ENCODE data around the gene MYL4. TPM values are rescaled to one million over a fixed set of nuclear protein-coding genes. Genes with fewer than 3 reads are reported as not detected.
"Not testable (repeated sequence)": the region's sequence is repeated elsewhere in the genome, so short reads cannot be mapped to it uniquely, and the experiment has no call there.

The MYL4 gene
- total and polyA plus RNA-seq, 5 donors from 2014 or later = not detected

DNA sequence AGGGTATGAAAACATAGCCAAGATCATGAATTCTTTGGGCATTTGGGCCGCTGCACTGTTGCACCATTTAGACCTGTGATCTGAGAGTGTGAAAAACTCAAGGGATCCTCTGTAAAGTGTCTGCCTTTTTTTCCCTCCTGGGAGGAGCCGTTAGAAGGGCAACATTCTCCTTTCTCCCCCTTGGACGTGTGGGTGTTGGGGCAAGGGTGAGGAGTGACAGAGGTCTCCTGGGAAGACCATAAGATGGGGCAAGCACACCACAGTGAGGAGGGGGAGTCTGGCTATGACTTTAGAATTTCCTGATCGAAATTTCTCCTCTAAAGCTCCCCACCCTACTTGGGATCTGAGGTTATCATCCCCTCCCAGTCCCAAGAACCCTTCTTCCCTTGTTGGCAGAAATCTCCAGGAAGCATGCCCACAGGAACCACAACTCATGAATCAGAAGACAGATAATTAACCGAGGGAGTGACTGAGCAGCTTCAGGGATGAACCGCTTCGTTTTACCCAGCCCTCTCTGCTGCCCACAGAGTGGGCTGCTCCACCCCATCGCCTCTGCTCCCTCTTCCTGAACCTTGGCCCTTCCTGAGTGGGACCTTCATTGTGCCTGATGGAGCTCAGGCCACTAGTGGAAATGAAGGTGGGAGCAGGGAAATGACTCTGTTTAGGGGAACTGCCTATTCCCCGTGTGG is 48.6 kb downstream of the MYL4 start:
- H3K4me3 Mint-ChIP-seq = no peak overlapping the region
- Histone ChIP-seq H3K9me3 (ENCODE audit: control insufficient read depth in 2 of 2, low read length in 2 of 2) (no peaks in the 10 kb centered on the region), H3K36me3 (ENCODE audit: control insufficient read depth, insufficient read depth, low read length) (no peaks in the 10 kb centered on the region), H3K4me1 (ENCODE audit: control insufficient read depth, insufficient read depth, low read length, poor library complexity, severe bottlenecking) (peaks cover 13% of the 10 kb centered on the region), H3K27me3 (ENCODE audit: control insufficient read depth, insufficient read depth, low read length) (peaks cover 24% of the 10 kb centered on the region), H3K27ac (ENCODE audit: insufficient read depth, low read length, poor library complexity, severe bottlenecking) (no peak overlapping the region), H3K4me3 (ENCODE audit: low read depth, low read length) (no peak overlapping the region)
- no peak overlapping the region for H3K27ac Mint-ChIP-seq
- no peak for ATAC-seq (ENCODE audit: low read depth in 2 of 2)
- no peaks in the 10 kb centered on the region for H3K36me3 Mint-ChIP-seq
- DNase-seq = no peak
- H3K9me3 Mint-ChIP-seq = peaks cover 0 to 2% (median 0%) of the 10 kb centered on the region in 7 donors
- H3K27me3 Mint-ChIP-seq = peaks cover 63% of the 10 kb centered on the region
- peaks cover 0 to 12% (median 6%) of the 10 kb centered on the region in 4 donors for H3K4me1 Mint-ChIP-seq

GRCh38 chr17:47262586-47262985 is 53.4 kb downstream of the MYL4 start:
- no peak overlapping the region for H3K4me3 ChIP-seq (ENCODE audit: low read depth, low read length)
- no peak overlapping the region for H3K27ac Mint-ChIP-seq
- H3K27me3 Mint-ChIP-seq = peaks cover 28% of the 10 kb centered on the region
- no peaks in the 10 kb centered on the region for H3K4me1 Mint-ChIP-seq
- DNase-seq = no peak
- H3K36me3 ChIP-seq (ENCODE audit: control insufficient read depth, insufficient read depth, low read length) = no peaks in the 10 kb centered on the region
- no peaks in the 10 kb centered on the region for H3K9me3 ChIP-seq (ENCODE audit: control insufficient read depth in 2 of 2, low read length in 2 of 2)
- H3K4me1 ChIP-seq (ENCODE audit: control insufficient read depth, insufficient read depth, low read length, poor library complexity, severe bottlenecking) = no peaks in the 10 kb centered on the region
- H3K9me3 Mint-ChIP-seq = peaks cover 0 to 2% (median 0%) of the 10 kb centered on the region in 7 donors
- peaks cover 9% of the 10 kb centered on the region for H3K27me3 ChIP-seq (ENCODE audit: control insufficient read depth, insufficient read depth, low read length)
- H3K36me3 Mint-ChIP-seq = no peaks in the 10 kb centered on the region
- no peak overlapping the region for H3K4me3 Mint-ChIP-seq
- ATAC-seq (ENCODE audit: low read depth in 2 of 2) = no peak
- H3K27ac ChIP-seq (ENCODE audit: insufficient read depth, low read length, poor library complexity, severe bottlenecking) = no peak overlapping the region

GRCh38 chr17:47264166-47264565 is 55.0 kb downstream of the MYL4 start:
- Histone ChIP-seq H3K4me1 (ENCODE audit: control insufficient read depth, insufficient read depth, low read length, poor library complexity, severe bottlenecking) (no peaks in the 10 kb centered on the region), H3K4me3 (ENCODE audit: low read depth, low read length) (no peak overlapping the region), H3K36me3 (ENCODE audit: control insufficient read depth, insufficient read depth, low read length) (no peaks in the 10 kb centered on the region), H3K27ac (ENCODE audit: insufficient read depth, low read length, poor library complexity, severe bottlenecking) (no peak overlapping the region), H3K9me3 (ENCODE audit: control insufficient read depth in 2 of 2, low read length in 2 of 2) (no peaks in the 10 kb centered on the region), H3K27me3 (ENCODE audit: control insufficient read depth, insufficient read depth, low read length) (no peaks in the 10 kb centered on the region)
- H3K9me3 Mint-ChIP-seq = peaks cover 0 to 1% (median 0%) of the 10 kb centered on the region in 7 donors
- H3K27ac Mint-ChIP-seq = no peak overlapping the region
- no peaks in the 10 kb centered on the region for H3K4me1 Mint-ChIP-seq
- H3K4me3 Mint-ChIP-seq = no peak overlapping the region
- ATAC-seq (ENCODE audit: low read depth in 2 of 2) = no peak
- peaks cover 12% of the 10 kb centered on the region for H3K27me3 Mint-ChIP-seq
- H3K36me3 Mint-ChIP-seq = no peaks in the 10 kb centered on the region
- no peak for DNase-seq

- DNase-seq (no peak), ATAC-seq (ENCODE audit: low read depth in 2 of 2) (peak in 1 of 2 donors; percentile 31)
- no peak overlapping the region for H3K4me3 Mint-ChIP-seq
- peaks cover 4% of the 10 kb centered on the region for H3K36me3 Mint-ChIP-seq
- H3K9me3 ChIP-seq (ENCODE audit: control insufficient read depth in 2 of 2, low read length in 2 of 2) = no peaks in the 10 kb centered on the region
- H3K36me3 ChIP-seq (ENCODE audit: control insufficient read depth, insufficient read depth, low read length) = no peaks in the 10 kb centered on the region
- peaks cover 4% of the 10 kb centered on the region for H3K27me3 Mint-ChIP-seq
- H3K27ac Mint-ChIP-seq = no peak overlapping the region
- H3K27me3 ChIP-seq (ENCODE audit: control insufficient read depth, insufficient read depth, low read length) = no peaks in the 10 kb centered on the region
- no peaks in the 10 kb centered on the region for H3K4me1 ChIP-seq (ENCODE audit: control insufficient read depth, insufficient read depth, low read length, poor library complexity, severe bottlenecking)
- no peaks in the 10 kb centered on the region for H3K4me1 Mint-ChIP-seq
- peaks cover 0 to 7% (median 0%) of the 10 kb centered on the region in 7 donors for H3K9me3 Mint-ChIP-seq
- H3K4me3 ChIP-seq (ENCODE audit: low read depth, low read length) = no peak overlapping the region
- H3K27ac ChIP-seq (ENCODE audit: insufficient read depth, low read length, poor library complexity, severe bottlenecking) = no peak overlapping the region
Measured at GRCh38 chr17:47265983-47266541, 56.9 kb downstream of the MYL4 start.

- H3K4me3 ChIP-seq (ENCODE audit: low read depth, low read length) = no peak overlapping the region
- H3K36me3 ChIP-seq (ENCODE audit: control insufficient read depth, insufficient read depth, low read length) = no peaks in the 10 kb centered on the region
- H3K4me1 ChIP-seq (ENCODE audit: control insufficient read depth, insufficient read depth, low read length, poor library complexity, severe bottlenecking) = no peaks in the 10 kb centered on the region
- Mint-ChIP-seq H3K36me3 (peaks cover 4% of the 10 kb centered on the region), H3K27ac (no peak overlapping the region), H3K27me3 (peaks cover 4% of the 10 kb centered on the region), H3K9me3 (peaks cover 0 to 7% (median 0%) of the 10 kb centered on the region in 7 donors), H3K4me1 (no peaks in the 10 kb centered on the region), H3K4me3 (no peak overlapping the region)
- no peak overlapping the region for H3K27ac ChIP-seq (ENCODE audit: insufficient read depth, low read length, poor library complexity, severe bottlenecking)
- DNase-seq (no peak), ATAC-seq (ENCODE audit: low read depth in 2 of 2) (no peak)
- no peaks in the 10 kb centered on the region for H3K27me3 ChIP-seq (ENCODE audit: control insufficient read depth, insufficient read depth, low read length)
- no peaks in the 10 kb centered on the region for H3K9me3 ChIP-seq (ENCODE audit: control insufficient read depth in 2 of 2, low read length in 2 of 2)
Measured at GRCh38 chr17:47266782-47267181, 57.6 kb downstream of the MYL4 start.

DNA sequence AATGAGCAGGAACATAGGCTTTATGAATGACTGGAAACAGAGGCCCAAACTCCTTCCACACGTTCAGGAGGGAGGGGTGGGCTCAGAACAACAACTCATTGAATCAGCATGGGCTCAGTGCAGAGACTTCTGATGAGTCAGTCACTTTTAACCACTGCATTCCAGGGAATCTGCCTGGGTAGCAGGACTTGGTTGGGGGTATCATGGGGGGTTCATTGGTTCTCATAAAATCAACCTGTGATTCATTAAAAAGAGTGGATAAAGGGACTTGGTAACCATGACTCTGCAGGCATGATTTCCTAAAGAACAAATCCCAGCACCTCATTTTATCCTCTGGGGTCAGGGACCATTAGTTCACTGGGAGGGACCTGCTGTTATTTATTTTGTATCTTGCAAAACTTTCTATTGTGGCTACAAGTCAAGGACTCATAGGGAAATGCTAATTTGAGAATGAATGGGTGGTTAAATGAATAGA is 58.2 kb downstream of the MYL4 start:
- H3K36me3 Mint-ChIP-seq = peaks cover 4% of the 10 kb centered on the region
- no peaks in the 10 kb centered on the region for H3K4me1 ChIP-seq (ENCODE audit: control insufficient read depth, insufficient read depth, low read length, poor library complexity, severe bottlenecking)
- H3K36me3 ChIP-seq (ENCODE audit: control insufficient read depth, insufficient read depth, low read length) = no peaks in the 10 kb centered on the region
- no peak for ATAC-seq (ENCODE audit: low read depth in 2 of 2)
- H3K4me1 Mint-ChIP-seq = no peaks in the 10 kb centered on the region
- DNase-seq = no peak
- peaks cover 0 to 7% (median 0%) of the 10 kb centered on the region in 7 donors for H3K9me3 Mint-ChIP-seq
- H3K4me3 ChIP-seq (ENCODE audit: low read depth, low read length) = no peak overlapping the region
- H3K27ac Mint-ChIP-seq = no peak overlapping the region
- H3K27me3 ChIP-seq (ENCODE audit: control insufficient read depth, insufficient read depth, low read length) = no peaks in the 10 kb centered on the region
- no peak overlapping the region for H3K4me3 Mint-ChIP-seq
- H3K27ac ChIP-seq (ENCODE audit: insufficient read depth, low read length, poor library complexity, severe bottlenecking) = no peak overlapping the region
- H3K9me3 ChIP-seq (ENCODE audit: control insufficient read depth in 2 of 2, low read length in 2 of 2) = no peaks in the 10 kb centered on the region
- H3K27me3 Mint-ChIP-seq = peaks cover 4% of the 10 kb centered on the region

- not testable (repeated sequence) for H3K9me3 ChIP-seq (ENCODE audit: control insufficient read depth in 2 of 2, low read length in 2 of 2); H3K4me3 Mint-ChIP-seq; H3K4me1 Mint-ChIP-seq; H3K36me3 ChIP-seq (ENCODE audit: control insufficient read depth, insufficient read depth, low read length); DNase-seq; ATAC-seq (ENCODE audit: low read depth in 2 of 2); H3K4me3 ChIP-seq (ENCODE audit: low read depth, low read length); H3K27me3 ChIP-seq (ENCODE audit: control insufficient read depth, insufficient read depth, low read length); H3K27ac ChIP-seq (ENCODE audit: insufficient read depth, low read length, poor library complexity, severe bottlenecking); H3K9me3 Mint-ChIP-seq; H3K27me3 Mint-ChIP-seq; H3K27ac Mint-ChIP-seq; H3K36me3 Mint-ChIP-seq; H3K4me1 ChIP-seq (ENCODE audit: control insufficient read depth, insufficient read depth, low read length, poor library complexity, severe bottlenecking)
Measured at GRCh38 chr17:47268964-47269363, 59.8 kb downstream of the MYL4 start.
